H1 (cell line): ENCODE results near the gene EPG5.

ENCODE experiments used
- ASH2L ChIP-seq: fragments of 200-600, 300-600 bp; sonication (generic); IDR thresholded peaks from one replicate; pipeline ENCODE4 v1.7.1; 2017; ENCODE audit warnings: low read length
- BRCA1 ChIP-seq: IDR thresholded peaks from 2 replicates; pipeline ENCODE4 v1.6.1; 2012; ENCODE audit warnings: low read depth, low read length, improper control_type of control experiment
- CHD1 ChIP-seq: IDR thresholded peaks from 2 replicates; pipeline ENCODE4 v1.6.1; 2012; ENCODE audit warnings: low read depth, low read length, improper control_type of control experiment
- EP300 ChIP-seq, 2 experiments: IDR thresholded peaks; 1 replicate in 1 of 2; 2 replicates in 1 of 2; pipeline ENCODE4 v1.6.1; 2011 to 2012; ENCODE audit warnings: low read depth in 2 of 2, low read length in 2 of 2, mild to moderate bottlenecking in 2 of 2, borderline replicate concordance in 1 of 2, inconsistent platforms in 1 of 2, moderate library complexity in 1 of 2
- EZH2 ChIP-seq: fragments of 200-600 bp; sonication (generic); IDR thresholded peaks from 2 replicates; pipeline ENCODE4 v1.7.1; 2012; ENCODE audit warnings: low read depth, mild to moderate bottlenecking, moderate library complexity, low read length, inconsistent platforms; ENCODE audit not compliant: severe bottlenecking
- SIX5 ChIP-seq: IDR thresholded peaks from 2 replicates; pipeline ENCODE4 v1.6.1; 2011; ENCODE audit warnings: mild to moderate bottlenecking, low read depth, low read length
- TAF1 ChIP-seq: IDR thresholded peaks from 2 replicates; pipeline ENCODE4 v1.6.1; 2011; ENCODE audit warnings: mild to moderate bottlenecking, low read depth, low read length
- TF ChIP-seq, protein P1 (sequence below), 3 experiments: IDR thresholded peaks; 1 replicate in 2 of 3; 2 replicates in 1 of 3; pipeline versions ENCODE4 v1.5.1 to v1.6.1; 2011; ENCODE audit warnings: low read length in 3 of 3, mild to moderate bottlenecking in 3 of 3, inconsistent platforms in 2 of 3, low read depth in 1 of 3, moderate library complexity in 1 of 3; ENCODE audit not compliant: insufficient read depth in 1 of 3; ENCODE audit errors: control extremely low read depth in 1 of 3
- TF ChIP-seq, protein P2 (sequence below): IDR thresholded peaks from 2 replicates; pipeline ENCODE4 v1.6.1; 2012; ENCODE audit warnings: inconsistent platforms

DNA sequence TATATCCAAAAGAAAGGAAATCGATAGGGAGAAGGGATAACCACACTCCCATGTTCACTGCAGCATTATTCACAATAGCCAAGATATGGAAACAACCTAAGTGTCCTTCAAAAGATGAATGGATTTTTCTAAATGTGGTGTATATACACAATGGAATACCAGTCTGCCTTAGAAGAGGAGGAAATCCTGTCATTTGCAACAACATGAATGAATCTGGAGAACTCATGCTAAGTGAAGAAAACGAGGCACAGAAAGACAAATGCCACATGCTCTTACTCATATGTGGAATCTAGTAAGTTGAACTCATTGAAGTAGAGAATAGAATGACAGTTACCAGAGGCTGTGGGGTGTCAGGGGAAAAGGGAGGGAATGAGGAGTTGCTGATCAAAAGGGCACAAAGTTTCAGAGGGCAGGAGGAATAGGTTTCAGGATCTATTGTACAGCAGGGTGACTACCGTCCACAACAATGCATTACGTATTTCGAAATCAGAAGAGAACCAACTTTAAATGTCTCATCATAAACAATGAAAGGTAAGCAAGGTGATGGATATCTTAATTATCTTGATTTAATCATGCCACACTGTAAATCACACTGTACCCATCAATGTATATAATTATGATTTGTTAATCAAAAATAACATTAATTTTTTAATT is 95.6 kb downstream of the EPG5 start:
- TF ChIP-seq CHD1 (no peak), TAF1 (no peak), BRCA1 (no peak), EZH2 (no peak), ASH2L (no peak), SIX5 (no peak), EP300 (IDR thresholded peaks at IDR 0.05; ENCODE audit: borderline replicate concordance in 1 of 2, low read depth in 2 of 2, low read length in 2 of 2) (no peak)
- TF ChIP-seq, protein P1, sequence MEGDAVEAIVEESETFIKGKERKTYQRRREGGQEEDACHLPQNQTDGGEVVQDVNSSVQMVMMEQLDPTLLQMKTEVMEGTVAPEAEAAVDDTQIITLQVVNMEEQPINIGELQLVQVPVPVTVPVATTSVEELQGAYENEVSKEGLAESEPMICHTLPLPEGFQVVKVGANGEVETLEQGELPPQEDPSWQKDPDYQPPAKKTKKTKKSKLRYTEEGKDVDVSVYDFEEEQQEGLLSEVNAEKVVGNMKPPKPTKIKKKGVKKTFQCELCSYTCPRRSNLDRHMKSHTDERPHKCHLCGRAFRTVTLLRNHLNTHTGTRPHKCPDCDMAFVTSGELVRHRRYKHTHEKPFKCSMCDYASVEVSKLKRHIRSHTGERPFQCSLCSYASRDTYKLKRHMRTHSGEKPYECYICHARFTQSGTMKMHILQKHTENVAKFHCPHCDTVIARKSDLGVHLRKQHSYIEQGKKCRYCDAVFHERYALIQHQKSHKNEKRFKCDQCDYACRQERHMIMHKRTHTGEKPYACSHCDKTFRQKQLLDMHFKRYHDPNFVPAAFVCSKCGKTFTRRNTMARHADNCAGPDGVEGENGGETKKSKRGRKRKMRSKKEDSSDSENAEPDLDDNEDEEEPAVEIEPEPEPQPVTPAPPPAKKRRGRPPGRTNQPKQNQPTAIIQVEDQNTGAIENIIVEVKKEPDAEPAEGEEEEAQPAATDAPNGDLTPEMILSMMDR (IDR thresholded peaks at IDR 0.05; ENCODE audit: control extremely low read depth in 1 of 3, insufficient read depth in 1 of 3, low read depth in 1 of 3, low read length in 3 of 3) = no peak
- TF ChIP-seq, protein P2, sequence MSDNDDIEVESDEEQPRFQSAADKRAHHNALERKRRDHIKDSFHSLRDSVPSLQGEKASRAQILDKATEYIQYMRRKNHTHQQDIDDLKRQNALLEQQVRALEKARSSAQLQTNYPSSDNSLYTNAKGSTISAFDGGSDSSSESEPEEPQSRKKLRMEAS = no peak
